HG03095 (cell line): ENCODE measurements around the gene BCAR3.

Experiments used
- ATAC-seq: cut with Tn5 transposase; IDR thresholded peaks from one replicate; pipeline ENCODE4 v1.9.1; 2021; ENCODE audit warnings: moderate library complexity; ENCODE audit not compliant: unreplicated experiment

Gene BCAR3

DNA sequence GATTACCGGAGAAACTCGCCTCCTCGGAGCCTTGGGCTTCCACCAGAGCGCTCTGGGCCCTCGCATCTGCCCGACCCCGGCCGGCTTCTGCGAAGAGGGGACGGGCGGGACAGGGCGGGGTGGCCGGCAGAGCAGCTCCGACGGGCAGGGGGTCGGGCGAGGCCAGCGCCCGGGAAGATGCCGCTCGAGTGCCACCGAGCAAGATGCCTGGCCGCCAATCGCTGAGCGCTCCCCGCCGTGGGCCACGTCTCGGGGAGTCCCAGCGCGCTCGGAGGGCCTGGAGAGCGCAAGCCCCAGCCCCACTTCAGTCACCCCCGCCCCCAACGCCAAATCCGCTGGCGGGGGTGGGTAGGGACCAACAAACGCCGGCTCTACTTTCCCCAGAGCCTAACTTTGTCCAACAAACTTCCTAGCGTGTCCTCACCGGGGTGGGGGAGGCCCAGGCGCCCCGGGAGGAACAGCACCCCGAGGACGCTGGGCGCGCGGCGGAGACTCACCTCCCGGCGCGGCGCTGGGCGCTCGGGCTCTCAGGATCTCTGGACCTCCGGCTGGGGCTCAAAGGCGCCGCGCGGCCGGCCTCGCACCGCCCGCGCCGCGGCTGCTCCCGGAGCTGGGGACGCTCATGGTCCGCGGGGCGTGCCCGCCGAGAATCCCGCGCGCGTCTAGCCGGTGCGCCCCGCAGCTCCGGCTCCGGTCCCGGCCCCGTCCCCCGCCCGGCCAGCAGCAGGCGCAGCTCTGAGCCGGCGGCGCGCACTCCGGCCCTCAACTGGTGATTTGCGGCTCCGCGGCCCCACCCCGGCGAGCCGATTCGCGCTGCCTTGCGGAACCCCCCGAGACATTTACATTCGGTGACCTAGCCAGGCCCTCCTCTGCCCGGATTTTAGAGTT, at the start of gene BCAR3:
Gene BCAR3, minus strand, starts transcription at position 737 of the 888 bp plus-strand sequence. CDS start 6,907 bp downstream, outside the sequence.
- peak; percentile 67 for ATAC-seq

- ATAC-seq: no peak
Measured at GRCh38 chr1:93730621-93731020, 49.0 kb upstream of the BCAR3 start.

GRCh38 chr1:93729906-93730305, 48.3 kb upstream of the BCAR3 start:
- no peak for ATAC-seq

- ATAC-seq: peak; percentile 76
Measured at GRCh38 chr1:93729502-93729901, 47.9 kb upstream of the BCAR3 start.

DNA sequence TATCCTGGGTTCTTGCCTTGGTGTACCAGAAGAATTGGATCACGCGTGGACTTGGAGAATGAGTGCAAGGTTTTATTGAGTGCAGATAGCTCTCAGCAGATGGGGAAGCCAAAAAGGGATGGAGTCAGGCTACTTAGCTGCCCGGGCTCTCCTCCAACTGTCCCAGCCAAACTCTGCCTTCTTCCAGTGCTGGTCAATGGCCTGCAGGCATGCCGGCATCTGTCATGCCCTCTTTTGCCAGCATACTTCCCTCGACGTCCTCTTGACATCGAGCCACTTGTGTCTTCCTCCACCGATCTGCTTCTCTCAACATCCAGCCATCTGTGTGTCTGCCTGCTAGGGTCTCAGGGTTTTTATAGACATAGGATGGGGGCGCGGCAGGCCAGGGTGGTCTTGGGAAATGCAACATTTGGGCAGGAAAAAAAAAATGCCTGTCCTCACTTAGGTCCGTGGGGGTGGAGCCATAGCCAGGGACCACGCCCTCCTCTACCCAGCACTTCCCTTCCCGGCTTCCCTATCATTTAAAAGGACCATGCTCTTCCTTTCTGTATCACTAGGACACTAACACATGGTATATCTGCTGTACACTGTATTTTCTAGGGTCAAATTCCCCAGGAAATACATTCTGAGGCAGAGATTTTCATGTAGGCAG, 47.0 kb upstream of the BCAR3 start:
- ATAC-seq: no peak

- ATAC-seq: no peak
Measured at GRCh38 chr1:93723733-93724270, 42.2 kb upstream of the BCAR3 start.

GRCh38 chr1:93723110-93723509, 41.5 kb upstream of the BCAR3 start:
- ATAC-seq: no peak

- ATAC-seq: no peak
Measured at GRCh38 chr1:93722081-93723031, 40.7 kb upstream of the BCAR3 start.

DNA sequence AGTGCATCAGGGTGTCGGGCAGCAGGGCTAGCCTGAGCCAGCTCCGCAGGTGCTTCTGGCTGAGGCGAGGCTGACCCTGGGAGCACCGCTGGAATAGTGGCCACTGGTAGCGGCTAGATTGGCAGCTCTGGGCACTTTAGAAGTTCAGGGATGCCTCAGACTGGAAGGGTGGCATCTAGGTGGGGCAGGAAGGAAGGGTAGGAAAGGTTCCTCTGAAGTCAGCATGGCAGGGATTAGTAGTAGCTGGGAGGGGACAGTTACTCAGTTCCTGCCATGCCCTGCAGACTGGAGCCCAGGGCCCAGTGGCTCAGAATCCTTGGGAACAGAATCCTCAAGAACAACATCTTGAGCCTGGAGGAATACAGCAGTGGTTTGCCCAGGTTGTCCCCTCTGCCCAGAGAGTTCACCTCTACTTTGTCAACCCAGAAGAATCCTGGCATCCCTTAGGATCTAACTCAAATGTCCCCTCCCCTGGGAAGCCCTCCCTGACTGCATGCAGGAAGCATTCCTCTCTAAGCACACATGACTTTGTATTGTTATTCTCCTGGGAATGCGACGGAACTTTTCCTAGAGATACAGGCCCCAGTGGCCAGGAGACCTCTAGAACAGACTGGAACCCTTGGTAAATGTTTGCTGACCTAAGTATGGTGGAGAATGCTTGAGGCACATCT, 39.5 kb upstream of the BCAR3 start:
- no peak for ATAC-seq

- no peak for ATAC-seq
Measured at GRCh38 chr1:93717640-93718039, 36.0 kb upstream of the BCAR3 start.

- no peak for ATAC-seq
Measured at GRCh38 chr1:93716941-93717368, 35.3 kb upstream of the BCAR3 start.

DNA sequence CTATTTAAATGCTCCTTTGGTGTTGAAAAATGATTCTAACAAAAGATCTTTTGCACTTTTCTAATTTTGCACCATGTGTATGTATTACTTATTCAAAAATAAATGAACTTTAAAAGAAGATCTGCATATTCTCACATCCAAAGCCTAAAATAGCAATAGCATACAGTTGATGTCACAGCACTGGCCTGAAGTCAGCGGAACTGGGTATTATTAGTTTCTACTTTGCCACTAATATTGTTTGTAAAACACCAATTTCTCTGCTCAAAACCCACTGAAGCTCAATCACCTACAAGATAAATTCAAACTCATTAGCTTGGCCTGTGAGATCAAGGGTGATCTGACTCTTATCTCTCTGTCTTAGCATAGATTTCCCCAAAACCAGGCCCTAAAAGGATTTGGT, 34.5 kb upstream of the BCAR3 start:
- ATAC-seq: no peak

DNA sequence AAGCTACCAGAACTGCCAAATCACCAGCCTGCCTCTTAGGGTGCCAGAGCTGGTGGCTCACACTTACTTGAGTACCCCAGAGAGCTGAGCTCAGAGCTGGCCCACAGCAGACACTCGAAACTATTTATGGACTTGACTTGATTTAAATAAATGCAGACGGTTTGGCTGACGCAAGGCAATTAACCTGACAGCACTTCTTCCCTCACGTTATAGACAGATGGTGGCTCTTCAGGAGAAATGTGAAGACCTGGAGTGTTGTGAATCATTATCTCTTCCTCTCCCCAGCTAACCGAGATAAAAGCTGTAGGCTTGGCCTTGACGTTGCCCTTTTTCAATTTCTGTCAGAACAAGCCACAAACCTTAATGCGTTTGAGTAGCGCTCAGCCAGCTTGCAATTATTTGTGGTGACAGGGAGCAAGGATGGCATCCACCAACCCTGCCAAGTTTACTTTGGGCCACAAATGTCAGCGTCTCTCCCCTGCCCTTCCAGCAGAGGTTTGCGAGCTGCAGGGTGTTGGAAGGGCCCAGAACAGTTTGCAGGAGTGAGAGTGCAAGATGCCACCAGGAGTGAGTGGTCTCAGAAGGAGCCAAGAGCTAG, 34.0 kb upstream of the BCAR3 start:
- ATAC-seq: peak; percentile 51

DNA sequence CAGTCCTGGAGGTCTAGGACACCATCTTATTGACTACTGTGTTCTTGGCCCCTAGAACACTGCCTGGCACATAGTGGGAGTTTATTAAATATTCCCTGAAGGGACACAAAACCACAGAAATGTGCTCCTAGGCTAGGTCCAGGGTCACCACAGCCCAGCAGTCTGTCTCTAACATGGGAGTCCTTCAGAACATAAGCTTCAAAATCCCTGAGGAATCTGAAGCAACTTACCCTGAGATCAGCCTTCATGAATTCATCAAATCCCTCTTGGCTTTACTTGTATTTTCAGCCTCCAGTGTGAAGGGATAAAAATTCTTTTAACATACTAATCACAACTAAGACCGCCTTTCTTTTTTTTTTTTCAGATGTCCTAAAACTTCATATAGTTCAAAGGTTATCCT, 32.7 kb upstream of the BCAR3 start:
- ATAC-seq: no peak

DNA sequence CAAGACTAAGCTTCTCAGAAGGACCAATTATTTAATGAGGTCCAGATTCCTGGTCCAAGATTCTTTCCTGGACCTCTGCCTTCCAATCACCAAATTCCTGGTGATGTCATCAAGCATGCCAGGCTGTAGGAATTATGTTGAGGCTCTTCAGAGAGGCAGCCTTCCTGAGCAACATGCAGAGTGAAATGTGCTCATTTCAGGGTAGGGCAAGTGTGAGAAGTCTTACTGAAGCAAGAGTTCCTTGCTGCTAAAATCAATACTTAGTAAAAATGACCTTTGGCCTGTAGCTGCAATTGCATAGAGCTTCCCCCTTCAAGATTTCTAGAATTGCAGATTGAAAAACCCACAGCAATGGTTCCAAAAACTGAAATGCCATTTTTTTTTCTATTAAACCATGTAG, 31.7 kb upstream of the BCAR3 start:
- no peak for ATAC-seq

DNA sequence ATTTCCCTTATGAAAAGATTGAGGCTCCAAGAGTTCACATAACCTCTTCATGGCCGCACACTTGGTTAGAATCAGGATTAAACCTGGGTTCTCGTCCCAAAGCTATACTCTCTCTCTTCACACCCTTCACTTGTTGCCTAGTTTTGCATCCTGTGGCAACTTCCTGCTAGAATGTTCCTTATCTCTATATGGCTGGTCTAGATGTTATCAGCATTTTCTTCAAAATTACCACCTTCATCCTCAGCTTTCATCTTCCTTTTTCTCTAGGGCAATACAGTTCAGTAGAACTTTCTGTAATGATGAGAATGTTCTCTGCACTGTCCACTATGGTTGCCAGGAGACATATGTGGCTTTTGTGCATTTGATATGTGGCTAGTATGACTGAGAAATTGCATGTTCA, 31.1 kb upstream of the BCAR3 start:
- ATAC-seq: no peak

- no peak for ATAC-seq
Measured at GRCh38 chr1:93710499-93711453, 29.1 kb upstream of the BCAR3 start.

DNA sequence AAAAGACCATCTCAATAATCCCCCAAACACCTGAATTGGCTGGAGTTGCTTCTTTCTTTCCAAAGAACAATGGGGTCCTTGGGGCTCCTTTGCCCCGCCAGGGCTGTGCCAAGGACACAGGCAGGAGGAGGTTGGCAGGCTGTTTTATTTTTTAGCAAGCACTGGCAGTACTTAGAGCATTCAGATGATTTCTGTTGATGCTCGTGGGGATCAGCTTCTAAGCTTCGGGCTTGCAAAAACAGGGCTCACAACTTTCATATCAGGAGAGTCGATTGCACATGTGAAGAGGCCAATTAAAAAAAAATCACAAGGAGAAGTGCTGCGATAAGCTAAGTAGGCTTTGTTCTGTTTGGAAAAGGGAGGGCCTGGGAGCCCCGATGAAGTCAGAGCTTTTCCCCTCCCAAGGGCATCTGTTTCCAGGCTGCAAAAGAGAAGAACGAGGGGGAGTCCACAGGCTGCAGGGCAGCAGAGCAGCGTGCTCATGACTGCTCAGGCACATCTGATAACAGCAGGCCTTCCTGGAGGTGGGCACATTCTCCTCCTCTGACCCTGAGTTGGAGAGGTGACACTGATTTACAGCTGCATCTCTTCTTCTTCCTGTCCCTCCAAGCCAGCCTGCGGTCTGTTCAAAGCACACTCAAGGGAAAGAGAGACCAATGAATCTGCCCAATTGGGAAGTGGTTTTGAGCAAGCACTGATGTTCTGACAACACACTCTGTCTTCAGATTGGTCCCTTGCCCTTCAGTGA, 27.3 kb upstream of the BCAR3 start:
- ATAC-seq: no peak
